HG03469 (cell line): ENCODE data around the gene MSRB2.

Source experiments
- ATAC-seq: cut with Tn5 transposase; IDR thresholded peaks from one replicate; pipeline ENCODE4 v1.9.1; 2021; ENCODE audit warnings: mild to moderate bottlenecking, moderate library complexity, moderate number of reproducible peaks; ENCODE audit not compliant: unreplicated experiment

Gene MSRB2

DNA sequence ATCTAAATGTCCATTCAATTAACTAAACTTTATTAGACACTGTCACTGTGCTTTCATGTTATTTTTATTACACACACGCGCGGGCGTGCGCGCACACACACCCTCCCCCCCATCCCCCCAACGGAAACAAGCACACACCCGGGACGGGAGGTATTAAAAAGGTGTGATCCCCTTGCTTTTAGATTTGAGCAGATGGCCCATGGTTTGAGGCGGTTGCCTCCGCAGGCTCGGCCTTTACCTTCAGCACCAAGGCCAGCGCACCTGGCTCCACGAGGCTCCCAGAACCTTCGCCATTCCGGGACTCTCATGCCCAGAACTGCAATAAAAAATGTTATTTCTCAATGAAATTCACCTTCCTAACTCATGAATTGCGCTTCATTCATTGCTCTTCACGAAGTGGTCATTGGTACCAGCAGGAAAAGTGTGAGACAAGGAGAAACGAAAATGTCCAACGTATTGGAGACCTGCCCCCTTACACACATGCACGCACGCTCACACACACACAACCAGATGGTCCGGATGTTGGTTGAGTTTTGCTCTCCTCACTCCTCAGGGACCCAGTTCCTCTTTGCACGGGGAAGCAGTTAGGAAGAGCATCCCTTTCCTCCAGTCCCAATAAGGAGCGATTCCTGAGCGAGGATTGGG is 76.0 kb downstream of the MSRB2 start:
- no peak for ATAC-seq
